Astrocyte (in vitro differentiated cells and primary cell): ENCODE data around the gene ZNF587. TPM values are rescaled to one million over a fixed set of nuclear protein-coding genes. Genes with fewer than 3 reads are reported as not detected.

Experiments
- DNase-seq: peaks from one replicate; pipeline ENCODE4 v3.0.0-alpha.2; 2010; ENCODE audit warnings: low read depth
- FAIRE-seq: peaks from 2 replicates; lab custom pipeline; 2011; peaks lifted over from hg19 to GRCh38; lab: Jason Lieb, UNC
- H2AFZ ChIP-seq: 2 replicates; pipeline ENCODE4 v1.6.0; 2012; ENCODE audit warnings: low read depth, low read length, inconsistent platforms
- H3K27ac ChIP-seq: 2 replicates; pipeline ENCODE4 v1.5.1; 2011; ENCODE audit warnings: low read depth, low read length, inconsistent platforms
- H3K27me3 ChIP-seq: 2 replicates; pipeline ENCODE4 v1.6.0; 2011; ENCODE audit warnings: low read length, inconsistent platforms; ENCODE audit not compliant: insufficient read depth
- H3K36me3 ChIP-seq: 2 replicates; pipeline ENCODE4 v1.5.1; 2011; ENCODE audit warnings: low read length, inconsistent platforms; ENCODE audit not compliant: insufficient read depth
- H3K4me1 ChIP-seq: 2 replicates; pipeline ENCODE4 v1.5.1; 2011; ENCODE audit warnings: low read length, inconsistent platforms; ENCODE audit not compliant: insufficient read depth
- H3K4me2 ChIP-seq: 2 replicates; pipeline ENCODE4 v1.6.0; 2012; ENCODE audit warnings: low read length, inconsistent platforms
- H3K4me3 ChIP-seq: 2 replicates; pipeline ENCODE4 v1.5.1; 2011; ENCODE audit warnings: low read depth, mild to moderate bottlenecking, low read length, inconsistent platforms; ENCODE audit not compliant: insufficient read depth
- H3K79me2 ChIP-seq: 2 replicates; pipeline ENCODE4 v1.6.0; 2012; ENCODE audit warnings: mild to moderate bottlenecking, low read length, inconsistent platforms; ENCODE audit not compliant: insufficient read depth
- H3K9ac ChIP-seq: 2 replicates; pipeline ENCODE4 v1.6.0; 2012; ENCODE audit warnings: mild to moderate bottlenecking, low read length, inconsistent platforms
- H3K9me3 ChIP-seq: 2 replicates; pipeline ENCODE4 v1.5.1; 2012; ENCODE audit warnings: low read depth, mild to moderate bottlenecking, low read length, inconsistent platforms; ENCODE audit not compliant: insufficient read depth
- H4K20me1 ChIP-seq: 2 replicates; pipeline ENCODE4 v1.6.0; 2012; ENCODE audit warnings: low read length, inconsistent platforms; ENCODE audit not compliant: insufficient read depth
- H3K27ac Mint-ChIP-seq: one replicate; pipeline ENCODE4 v1.8.0; 2021; ENCODE audit warnings: mild to moderate bottlenecking, mixed read lengths; ENCODE audit not compliant: unreplicated experiment
- H3K27me3 Mint-ChIP-seq: one replicate; pipeline ENCODE4 v1.8.0; 2021; ENCODE audit warnings: low read depth, mixed read lengths; ENCODE audit not compliant: unreplicated experiment
- H3K36me3 Mint-ChIP-seq: one replicate; pipeline ENCODE4 v1.8.0; 2021; ENCODE audit warnings: low read depth, mixed read lengths; ENCODE audit not compliant: unreplicated experiment
- H3K4me1 Mint-ChIP-seq: one replicate; pipeline ENCODE4 v1.8.0; 2021; ENCODE audit warnings: low read depth, mixed read lengths; ENCODE audit not compliant: unreplicated experiment
- H3K4me3 Mint-ChIP-seq: one replicate; pipeline ENCODE4 v1.8.0; 2021; ENCODE audit warnings: mild to moderate bottlenecking, moderate library complexity, mixed read lengths; ENCODE audit not compliant: unreplicated experiment
- H3K9me3 Mint-ChIP-seq: one replicate; pipeline ENCODE4 v1.8.0; 2021; ENCODE audit warnings: mild to moderate bottlenecking, mixed read lengths; ENCODE audit not compliant: unreplicated experiment
- CTCF ChIP-seq: IDR thresholded peaks from 2 replicates; pipeline ENCODE4 v1.5.1; 2011; ENCODE audit warnings: low read depth, mild to moderate bottlenecking, inconsistent platforms, low read length, moderate library complexity; ENCODE audit not compliant: insufficient read depth
- EZH2 ChIP-seq: IDR thresholded peaks from 2 replicates; pipeline ENCODE4 v1.6.1; 2012; ENCODE audit warnings: mild to moderate bottlenecking, low read length, inconsistent platforms; ENCODE audit not compliant: insufficient read depth
- total RNA-seq: library from RNA; stranded (reverse); gene quantifications from 2 replicates; pipeline ENCODE4 v1.2.1, GENCODE V29; 2021

Gene ZNF587
- total RNA-seq, 1 donor from 2014 or later = 37.4 TPM

- Mint-ChIP-seq H3K36me3 (peaks cover 28% of the 10 kb centered on the region), H3K27me3 (no peaks in the 10 kb centered on the region), H3K4me3 (no peak overlapping the region), H3K4me1 (peaks cover 7% of the 10 kb centered on the region), H3K9me3 (peaks cover 2% of the 10 kb centered on the region), H3K27ac (no peak overlapping the region)
- no peak overlapping the region for H3K4me2 ChIP-seq
- no peaks in the 10 kb centered on the region for H3K4me1 ChIP-seq
- H3K27me3 ChIP-seq = no peaks in the 10 kb centered on the region
- DNase-seq (no peak), FAIRE-seq (no peak)
- no peak overlapping the region for H3K4me3 ChIP-seq
- H3K9me3 ChIP-seq = peaks cover 20% of the 10 kb centered on the region
- H4K20me1 ChIP-seq = no peaks in the 10 kb centered on the region
- TF ChIP-seq CTCF (no peak), EZH2 (no peak)
- H3K27ac ChIP-seq = no peak overlapping the region
- H3K79me2 ChIP-seq = peaks cover 4% of the 10 kb centered on the region
- H3K9ac ChIP-seq = no peak overlapping the region
- peaks cover 13% of the 10 kb centered on the region for H3K36me3 ChIP-seq
- no peak overlapping the region for H2AFZ ChIP-seq
Measured at GRCh38 chr19:57903618-57904184, 54.0 kb downstream of the ZNF587 start.

GRCh38 chr19:57905258-57905657 lies 55.6 kb downstream of the ZNF587 start:
- Mint-ChIP-seq H3K4me3 (no peak overlapping the region), H3K9me3 (peaks cover 2% of the 10 kb centered on the region), H3K27ac (no peak overlapping the region), H3K4me1 (peaks cover 7% of the 10 kb centered on the region), H3K27me3 (no peaks in the 10 kb centered on the region), H3K36me3 (peaks cover 33% of the 10 kb centered on the region)
- Histone ChIP-seq H3K27me3 (no peaks in the 10 kb centered on the region), H3K4me2 (no peak overlapping the region), H3K27ac (no peak overlapping the region), H2AFZ (no peak overlapping the region), H3K9ac (no peak overlapping the region), H4K20me1 (no peaks in the 10 kb centered on the region), H3K36me3 (peaks cover 18% of the 10 kb centered on the region), H3K9me3 (peaks cover 24% of the 10 kb centered on the region), H3K79me2 (peaks cover 4% of the 10 kb centered on the region), H3K4me3 (no peak overlapping the region), H3K4me1 (no peaks in the 10 kb centered on the region)
- DNase-seq (no peak), FAIRE-seq (no peak)
- TF ChIP-seq CTCF (no peak), EZH2 (no peak)

- Histone ChIP-seq H3K4me2 (no peak overlapping the region), H3K27ac (no peak overlapping the region), H3K79me2 (peaks cover 8% of the 10 kb centered on the region), H3K9ac (no peak overlapping the region), H3K27me3 (no peaks in the 10 kb centered on the region), H3K9me3 (peaks cover 29% of the 10 kb centered on the region), H2AFZ (no peak overlapping the region), H3K4me1 (no peaks in the 10 kb centered on the region), H4K20me1 (no peaks in the 10 kb centered on the region), H3K36me3 (peaks cover 23% of the 10 kb centered on the region), H3K4me3 (no peak overlapping the region)
- Mint-ChIP-seq H3K4me3 (no peak overlapping the region), H3K4me1 (peaks cover 6% of the 10 kb centered on the region), H3K9me3 (peaks cover 4% of the 10 kb centered on the region), H3K36me3 (peaks cover 39% of the 10 kb centered on the region), H3K27me3 (no peaks in the 10 kb centered on the region), H3K27ac (no peak overlapping the region)
- FAIRE-seq (no peak), DNase-seq (no peak)
- TF ChIP-seq EZH2 = no peak
- no peak for TF ChIP-seq CTCF
Measured at GRCh38 chr19:57907394-57907793, 57.7 kb downstream of the ZNF587 start.
